Epidermal melanocyte (primary cell): ENCODE data around the gene C11orf21.
"Not testable (repeated sequence)": the region's sequence is repeated elsewhere in the genome, so short reads cannot be mapped to it uniquely, and the experiment has no call there.

ENCODE experiments used
- DNase-seq: peaks from one replicate; pipeline ENCODE4 v3.0.0; 2011; ENCODE audit warnings: low spot score; ENCODE audit not compliant: insufficient read length

The C11orf21 gene

DNA sequence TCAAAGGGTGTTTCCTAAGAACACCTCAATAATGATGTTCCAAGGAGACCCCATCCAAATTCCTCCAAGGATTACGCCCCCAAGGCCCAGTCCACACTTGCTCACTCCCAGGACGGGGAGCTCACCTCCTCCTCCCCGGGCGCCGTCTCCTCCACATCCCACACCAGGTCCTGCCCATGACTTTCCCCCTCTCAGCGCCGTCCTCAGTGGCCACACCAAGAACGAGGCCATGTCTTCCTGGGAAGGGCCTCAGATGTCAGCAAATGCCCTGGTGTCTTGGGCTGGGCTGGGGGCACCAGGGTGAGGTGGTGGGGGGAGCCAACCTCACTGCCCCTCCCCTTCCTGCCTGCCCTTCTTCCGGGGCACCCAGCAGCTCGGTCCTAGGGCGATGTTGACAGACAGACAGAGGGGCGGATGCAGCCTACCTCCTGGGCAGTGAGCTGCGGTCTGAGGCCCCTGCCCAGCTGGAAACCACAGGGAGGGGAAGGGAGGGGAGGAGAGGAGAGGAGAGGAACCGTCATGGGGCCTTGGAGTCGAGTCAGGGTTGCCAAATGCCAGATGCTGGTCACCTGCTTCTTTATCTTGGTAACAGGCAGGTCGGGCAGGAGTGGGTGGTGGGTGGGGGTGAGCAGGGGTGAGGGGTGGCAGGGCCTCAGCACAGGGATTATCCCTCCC is at the start of gene C11orf21, which contains the start of gene TSPAN32:
C11orf21 (minus strand) TSS at position 288 of the 675 bp plus-strand sequence; CDS start at position 178, 110 bp downstream.
TSPAN32 (plus strand) TSS at position 383 of the 675 bp plus-strand sequence; CDS start at position 520, 137 bp downstream.
- no peak for DNase-seq

GRCh38 chr11:2348986-2349385 is 47.3 kb upstream of the C11orf21 start:
- no peak for DNase-seq

GRCh38 chr11:2347308-2347830 is 45.7 kb upstream of the C11orf21 start:
- no peak for DNase-seq

DNA sequence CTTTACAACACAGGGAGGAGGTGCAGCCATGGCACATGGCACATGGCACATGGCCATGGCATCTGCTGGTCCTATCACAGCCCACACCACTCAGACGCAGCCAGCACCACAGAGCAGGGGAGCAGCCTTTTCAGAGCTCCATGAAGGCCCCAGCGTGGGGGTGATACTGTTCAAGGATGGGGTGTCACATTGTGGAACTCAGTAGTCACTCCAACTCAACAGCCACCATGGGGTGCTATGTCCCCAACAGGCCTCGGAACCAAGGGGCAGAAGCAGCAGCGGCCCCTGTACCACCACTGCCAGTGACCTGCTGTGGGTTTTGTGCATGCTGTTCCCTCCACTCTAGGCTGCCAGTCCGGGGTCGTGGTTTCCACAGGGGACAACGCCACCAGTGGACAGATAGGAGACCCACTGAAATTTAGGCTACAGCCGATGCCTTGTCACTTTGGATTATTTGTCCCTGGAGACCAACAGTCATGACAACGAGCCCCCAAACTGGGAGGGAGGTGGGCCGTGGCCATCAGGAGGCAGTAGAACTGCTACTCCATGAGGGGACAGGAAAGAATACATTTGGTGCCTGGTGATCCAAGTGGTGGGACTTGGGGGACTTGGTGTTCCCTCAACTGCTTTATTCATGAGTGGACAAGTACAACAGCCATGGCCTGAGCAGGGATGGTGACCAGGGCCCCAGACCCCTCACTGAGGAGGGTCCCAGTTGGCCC is 45.0 kb upstream of the C11orf21 start:
- DNase-seq, result no peak

DNA sequence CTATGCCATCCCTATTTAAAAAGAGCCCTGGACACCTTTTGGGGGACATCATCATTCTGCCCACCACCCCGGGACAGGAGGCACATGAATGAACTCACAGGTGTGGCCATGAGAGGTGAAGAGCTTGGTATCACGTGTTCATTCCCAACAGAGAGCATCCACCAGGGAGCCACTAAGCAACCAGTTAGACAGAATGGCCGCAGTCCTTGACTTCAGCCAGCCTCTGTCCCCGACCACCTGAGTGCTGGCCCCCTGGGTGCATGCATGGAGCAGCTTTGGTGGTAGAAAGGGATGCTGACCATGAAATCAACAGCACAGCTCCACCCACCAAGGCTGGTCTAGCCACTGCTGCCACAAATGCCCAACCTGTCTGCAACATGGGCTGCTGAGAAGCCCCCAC is 44.3 kb upstream of the C11orf21 start:
- no peak for DNase-seq

GRCh38 chr11:2345050-2345449 is 43.3 kb upstream of the C11orf21 start:
- no peak for DNase-seq

- DNase-seq, result no peak
Observed at GRCh38 chr11:2343502-2343901, 41.8 kb upstream of the C11orf21 start.

GRCh38 chr11:2342981-2343380 is 41.3 kb upstream of the C11orf21 start:
- DNase-seq, result no peak

DNA sequence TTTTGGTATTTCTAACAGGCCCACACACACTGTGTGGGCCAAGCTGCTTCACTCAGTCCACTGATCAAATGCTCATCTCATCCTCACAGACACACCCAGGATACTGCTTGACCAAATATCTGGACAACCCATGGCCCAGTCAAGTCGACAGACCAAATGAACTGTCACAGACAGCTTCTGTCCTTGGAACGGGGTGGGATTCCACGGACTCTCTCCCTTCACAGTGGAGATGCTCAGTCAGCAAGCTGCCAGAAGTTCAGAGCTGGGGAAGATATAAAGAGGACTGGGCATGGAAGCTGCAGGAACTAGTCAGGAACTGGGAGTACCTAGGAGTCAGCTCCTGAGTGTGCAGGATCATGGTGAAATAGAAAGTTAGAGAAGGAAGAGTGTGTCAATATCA is 40.8 kb upstream of the C11orf21 start:
- no peak for DNase-seq

DNA sequence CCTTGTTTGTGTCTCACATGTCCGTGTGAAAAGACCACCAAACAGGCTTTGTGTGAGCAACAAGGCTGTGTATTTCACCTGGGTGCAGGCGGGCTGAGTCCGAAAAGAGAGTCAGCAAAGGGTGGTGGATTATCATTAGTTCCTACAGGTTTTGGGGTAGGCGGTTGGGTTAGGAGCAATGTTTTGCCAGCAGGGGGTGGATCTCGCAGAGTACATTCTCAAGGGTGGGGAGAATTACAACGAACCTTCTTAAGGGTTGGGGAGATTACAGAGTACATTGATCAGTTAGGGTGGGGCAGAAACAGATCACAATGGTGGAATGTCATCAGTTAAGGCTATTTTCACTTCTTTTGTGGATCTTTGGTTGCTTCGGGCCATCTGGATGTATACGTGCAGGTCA is 37.0 kb upstream of the C11orf21 start:
- DNase-seq, result not testable (repeated sequence)

DNA sequence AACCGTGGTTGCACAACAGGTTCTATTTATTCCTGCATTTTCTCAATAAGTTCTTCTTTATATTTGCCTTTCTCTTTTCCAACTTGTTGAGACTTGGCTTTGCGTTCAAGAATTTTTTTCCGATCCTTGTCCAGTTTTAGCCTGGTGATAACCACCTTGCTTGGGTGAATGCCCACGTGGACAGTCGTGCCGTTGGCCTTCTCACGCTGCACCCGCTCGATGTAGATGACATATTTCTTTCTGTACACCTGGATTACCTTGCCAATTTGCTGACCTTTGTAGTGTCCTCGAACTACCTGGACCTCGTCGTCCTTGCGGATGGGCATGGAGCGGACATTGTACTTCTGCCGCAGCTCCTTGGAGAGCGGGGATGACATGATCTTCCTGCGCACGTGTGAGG is 33.6 kb upstream of the C11orf21 start:
- DNase-seq, result not testable (repeated sequence)

DNA sequence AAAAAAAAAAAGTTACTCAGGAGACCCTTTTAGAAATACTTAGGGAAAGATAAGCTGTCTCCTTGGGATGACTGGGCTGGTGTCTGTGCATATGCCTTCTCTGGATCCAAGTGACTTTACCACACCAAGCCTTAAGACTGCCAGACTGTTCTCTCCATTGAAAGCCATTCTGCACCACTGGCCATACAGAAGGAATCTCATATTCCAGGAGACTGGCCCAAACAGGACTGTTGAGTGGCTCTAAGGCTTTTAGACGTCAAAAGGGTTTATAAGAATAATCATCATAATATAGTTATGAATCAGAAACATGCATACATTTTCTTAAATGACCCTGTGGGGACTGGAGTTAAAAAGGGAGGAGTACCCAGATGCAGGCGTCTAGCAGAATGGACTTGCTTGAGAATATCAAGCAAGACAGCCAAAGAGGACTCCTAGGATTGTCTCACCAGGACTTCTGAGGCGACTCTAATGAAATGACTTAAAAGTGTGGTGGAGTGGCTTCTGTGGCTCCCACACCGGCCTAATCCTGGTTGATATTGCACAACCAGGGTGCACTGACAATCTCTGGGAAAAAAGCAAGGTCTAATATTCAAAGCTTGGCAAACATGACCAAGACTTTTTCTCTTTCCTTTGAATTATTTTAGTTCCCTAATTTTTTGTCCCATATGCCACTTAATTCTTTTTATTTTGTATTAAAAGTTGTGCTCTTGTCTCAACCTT is 31.9 kb upstream of the C11orf21 start:
- DNase-seq, result not testable (repeated sequence)

DNA sequence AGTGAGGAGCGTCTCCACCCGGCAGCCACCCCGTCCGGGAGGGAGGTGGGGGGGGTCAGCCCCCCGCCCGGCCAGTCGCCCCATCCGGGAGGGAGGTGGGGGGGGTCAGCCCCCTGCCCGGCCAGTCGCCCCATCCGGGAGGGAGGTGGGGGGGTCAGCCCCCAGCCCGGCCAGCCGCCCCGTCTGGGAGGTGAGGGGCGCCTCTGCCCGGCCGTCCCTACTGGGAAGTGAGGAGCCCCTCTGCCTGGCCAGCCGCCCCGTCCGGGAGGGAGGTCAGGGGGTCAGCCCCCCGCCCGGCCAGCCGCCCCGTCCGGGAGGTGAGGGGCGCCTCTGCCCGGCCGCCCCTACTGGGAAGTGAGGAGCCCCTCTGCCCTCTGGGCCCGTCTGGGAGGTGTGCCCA is 30.9 kb upstream of the C11orf21 start:
- not testable (repeated sequence) for DNase-seq

GRCh38 chr11:2331404-2331803 is 29.7 kb upstream of the C11orf21 start:
- DNase-seq, result no peak

DNA sequence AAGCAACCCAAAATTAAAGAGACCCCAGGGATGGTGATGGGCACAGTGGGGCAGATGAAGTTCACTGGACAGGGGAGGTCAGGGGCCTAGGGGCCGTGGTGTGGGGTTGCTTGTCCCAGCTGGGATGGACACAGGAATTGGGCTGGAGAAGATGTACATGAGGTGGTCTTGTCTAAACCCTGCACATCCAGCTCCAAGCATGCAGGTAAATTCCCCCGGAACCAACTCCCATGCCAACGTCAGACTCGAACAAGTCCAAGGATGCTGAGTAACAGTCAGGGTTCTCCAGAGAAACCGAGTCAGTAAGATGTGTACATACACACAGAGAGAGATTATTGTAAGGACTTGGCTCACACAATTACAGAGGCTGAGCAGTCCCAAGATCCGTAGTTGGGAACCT is 29.0 kb upstream of the C11orf21 start:
- no peak for DNase-seq

DNA sequence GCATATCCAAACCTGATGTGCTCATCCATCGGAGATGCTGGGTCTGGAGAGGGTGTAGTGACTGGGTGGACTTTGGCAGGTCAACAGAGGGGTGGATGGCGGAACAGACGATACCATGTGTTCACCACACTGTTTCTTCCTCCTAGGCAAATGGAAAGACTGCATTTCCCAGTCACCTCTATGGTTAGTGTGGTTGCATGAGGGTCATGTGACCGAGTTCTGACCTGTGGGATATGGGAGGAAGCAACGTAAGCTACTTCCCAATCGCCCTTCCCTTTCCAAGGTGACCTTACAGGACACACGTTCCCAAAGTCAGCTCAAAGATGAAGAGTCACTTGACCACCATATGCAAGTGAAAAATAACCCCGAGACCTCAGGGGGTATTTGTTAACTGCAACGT is 27.8 kb upstream of the C11orf21 start:
- no peak for DNase-seq

DNA sequence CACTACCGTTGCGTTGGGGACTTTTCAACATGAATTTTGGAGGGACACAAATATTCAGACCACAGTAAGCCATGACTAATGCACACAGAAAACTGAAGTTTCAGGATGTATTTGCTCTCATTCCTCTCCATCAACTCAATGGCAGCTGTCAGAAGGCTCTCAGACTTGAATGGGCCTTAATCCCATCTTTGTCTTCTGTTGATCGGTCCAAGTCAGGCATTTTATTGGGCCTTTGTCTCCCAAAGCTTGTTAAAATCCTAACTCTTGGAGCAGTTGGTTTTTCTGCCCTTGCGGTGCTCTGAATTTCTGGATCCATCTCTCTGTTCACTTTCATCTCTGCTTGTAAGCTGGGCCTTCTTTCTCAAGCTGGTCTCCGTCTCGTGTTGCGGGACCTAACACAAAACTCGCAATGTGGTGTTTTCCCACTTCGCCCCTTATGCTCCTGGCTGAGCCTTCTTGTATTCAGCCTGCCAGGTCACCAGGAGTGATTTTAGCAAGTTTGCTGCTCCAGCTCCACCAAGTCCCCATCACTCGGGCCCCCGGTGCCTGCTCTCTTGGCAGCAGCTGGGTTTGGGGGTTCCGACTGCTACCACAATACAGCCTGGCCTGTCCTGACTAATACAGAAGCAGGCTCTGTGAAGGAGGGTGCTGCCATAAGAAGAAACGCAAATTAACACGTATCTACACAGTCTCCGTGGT is 27.1 kb upstream of the C11orf21 start:
- no peak for DNase-seq

DNA sequence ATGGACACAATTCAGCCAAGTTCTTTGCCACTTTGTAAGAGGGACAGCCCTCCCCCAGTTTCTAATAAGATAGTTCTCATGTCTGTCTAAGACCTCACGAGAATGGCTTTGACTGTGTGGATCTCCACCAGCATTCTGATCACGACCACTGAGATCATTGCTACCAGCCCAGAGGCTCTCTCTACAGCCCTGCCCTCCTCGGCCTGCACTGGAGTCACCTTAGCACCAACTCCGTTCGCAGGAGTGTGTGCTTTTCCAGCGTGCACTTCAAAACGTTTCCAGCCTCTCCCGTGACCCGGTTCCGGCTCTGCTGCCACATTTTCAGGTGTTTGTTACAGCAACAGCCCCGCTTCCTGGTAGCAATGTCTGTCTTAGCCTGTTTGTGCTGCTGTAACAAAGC is 26.3 kb upstream of the C11orf21 start:
- DNase-seq, result no peak

GRCh38 chr11:2327032-2327431 is 25.3 kb upstream of the C11orf21 start:
- no peak for DNase-seq

DNA sequence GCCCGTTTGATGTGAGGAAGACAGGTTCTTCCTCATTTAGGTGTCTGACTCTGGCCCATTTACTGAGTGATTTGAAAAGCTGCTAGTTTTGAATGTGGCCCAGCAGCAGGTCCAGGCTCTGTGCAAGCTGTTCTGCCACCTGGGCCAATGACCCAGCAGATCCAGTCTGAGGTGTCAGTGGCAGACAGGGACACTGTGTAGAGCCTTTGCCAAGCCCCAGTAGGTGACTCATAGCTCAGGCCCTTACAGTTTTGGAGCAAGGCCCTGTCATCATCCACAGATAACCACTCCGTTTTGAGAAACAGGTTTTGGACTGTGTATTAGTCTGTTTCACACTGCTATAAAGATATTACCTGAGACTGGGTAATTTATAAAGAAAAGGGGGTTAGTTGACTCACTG is 24.0 kb upstream of the C11orf21 start:
- DNase-seq, result no peak

DNA sequence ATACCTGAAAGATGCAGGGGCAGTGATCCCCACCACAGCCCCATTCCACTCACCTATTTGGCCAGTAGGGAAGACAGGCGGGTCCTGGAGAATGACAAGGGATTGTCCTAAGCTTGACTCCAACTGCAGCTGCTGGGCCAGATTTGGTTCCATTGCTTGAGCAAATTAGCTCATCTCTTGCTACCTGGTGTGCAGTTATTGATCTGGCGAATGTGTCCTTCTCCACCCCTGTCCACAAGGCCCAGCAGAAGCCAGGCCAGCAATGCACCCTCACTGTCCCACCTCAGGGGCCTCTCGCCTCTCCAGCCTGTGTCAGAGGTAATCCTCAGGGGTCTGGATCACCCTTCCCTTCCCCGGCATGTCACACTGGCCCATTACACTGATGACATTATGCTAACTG is 23.4 kb upstream of the C11orf21 start:
- DNase-seq, result no peak
